K562 (cell line): ENCODE measurements around the gene PDE9A. TPM values are rescaled to one million over a fixed set of nuclear protein-coding genes. Genes with fewer than 3 reads are reported as not detected.

Experiments used
- ATAC-seq: fragments of 200-7000 bp; cut with Tn5 transposase; 3 replicates; pipeline ENCODE4 v1.9.1; 2020; ENCODE audit warnings: moderate library complexity
- BruUV-seq: library from RNA; stranded (reverse); fragments of 400-500 nt; replicated peaks from 2 replicates; lab custom pipeline; 2021; lab: Mats Ljungman, UMichigan
- CTCF ChIA-PET: fragments of 300-600 bp; formaldehyde crosslinking; extraction: SDS; loops from one replicate; lab custom pipeline; 2021; ENCODE audit warnings: low intra/inter-chr PET ratio; lab: Yijun Ruan, JAX
- POLR2A ChIA-PET: fragments of 300-600, 350-650 bp; sonication (Branson Sonifier 250); formaldehyde crosslinking; extraction: SDS; loops from one replicate; lab custom pipeline; 2021; ENCODE audit warnings: antibody characterized with exemption, inconsistent platforms; lab: Yijun Ruan, JAX
- DNase-seq, 4 experiments: peaks; one replicate each; pipeline versions ENCODE4 v3.0.0 to v3.0.0-alpha.2; 2011 to 2018; ENCODE audit warnings: low spot score in 3 of 4, mixed read lengths in 3 of 4; ENCODE audit errors: extremely low read depth in 1 of 4
- FAIRE-seq: peaks from 2 replicates; lab custom pipeline; 2011; peaks lifted over from hg19 to GRCh38; lab: Jason Lieb, UNC
- H2AFZ ChIP-seq: 2 replicates; pipeline ENCODE4 v1.6.0; 2011; ENCODE audit warnings: low read depth, low read length, control low read depth, inconsistent platforms
- H3K27ac ChIP-seq: fragments of 200-600 bp; 3 replicates; pipeline ENCODE4 v1.8.0; 2011; ENCODE audit warnings: low read depth, mild to moderate bottlenecking, control low read depth, inconsistent platforms, low read length, moderate library complexity, mixed read lengths; ENCODE audit errors: extremely low read depth
- H3K27me3 ChIP-seq, 2 experiments: fragments of 300-600 bp in 1 of 2; 2 replicates in 1 of 2; 3 replicates in 1 of 2; pipeline versions ENCODE4 v1.6.0 to v1.8.0; 2011; ENCODE audit warnings: inconsistent platforms in 2 of 2, low read length in 2 of 2, mild to moderate bottlenecking in 1 of 2, mixed read lengths in 1 of 2, moderate library complexity in 1 of 2; ENCODE audit not compliant: control insufficient read depth in 2 of 2, insufficient read depth in 2 of 2
- H3K36me3 ChIP-seq: fragments of 300-600 bp; 3 replicates; pipeline ENCODE4 v1.8.0; 2011; ENCODE audit warnings: mild to moderate bottlenecking, low read length, inconsistent platforms; ENCODE audit not compliant: control insufficient read depth, insufficient read depth
- H3K4me1 ChIP-seq, 2 experiments: fragments of 200-600 bp in 1 of 2; replicated peaks in 1 of 2; 2 replicates in 1 of 2; 3 replicates in 1 of 2; pipeline versions ENCODE4 v1.5.1 to v1.8.0; 2011; ENCODE audit warnings: inconsistent platforms in 2 of 2, low read length in 2 of 2, mild to moderate bottlenecking in 1 of 2, mixed read lengths in 1 of 2, moderate library complexity in 1 of 2; ENCODE audit not compliant: control insufficient read depth in 2 of 2, insufficient read depth in 2 of 2
- H3K4me2 ChIP-seq: 2 replicates; pipeline ENCODE4 v1.6.1; 2011; ENCODE audit warnings: low read length, control low read depth, inconsistent platforms, mixed read lengths; ENCODE audit not compliant: insufficient read depth
- H3K4me3 ChIP-seq: fragments of 200-600 bp; sonication (generic), shearing (Covaris generic); 2 replicates; pipeline ENCODE4 v1.5.1; 2016; ENCODE audit warnings: control low read depth, inconsistent platforms
- H3K79me2 ChIP-seq: fragments of 200-600 bp; 3 replicates; pipeline ENCODE4 v1.8.0; 2011; ENCODE audit warnings: low read length, inconsistent platforms; ENCODE audit not compliant: control insufficient read depth, insufficient read depth
- H3K9ac ChIP-seq, 2 experiments: 2 replicates each; pipeline versions ENCODE4 v1.6.0 to v1.6.1; 2011; ENCODE audit warnings: low read depth in 2 of 2, low read length in 2 of 2, control low read depth in 1 of 2, inconsistent platforms in 1 of 2, mild to moderate bottlenecking in 1 of 2, mixed read lengths in 1 of 2; ENCODE audit not compliant: insufficient read depth in 1 of 2
- H3K9me1 ChIP-seq: one replicate; pipeline ENCODE4 v1.6.0; 2011; ENCODE audit warnings: inconsistent platforms, mild to moderate bottlenecking, low read length, moderate library complexity; ENCODE audit not compliant: control insufficient read depth, insufficient read depth
- H3K9me3 ChIP-seq: replicated peaks from 2 replicates; pipeline ENCODE4 v1.5.1; 2011; ENCODE audit warnings: low read depth, low read length, inconsistent platforms; ENCODE audit not compliant: control insufficient read depth, insufficient read depth
- H4K20me1 ChIP-seq: replicated peaks from 2 replicates; pipeline ENCODE4 v1.6.1; 2011; ENCODE audit warnings: low read length, inconsistent platforms, mixed read lengths; ENCODE audit not compliant: control insufficient read depth, insufficient read depth
- CEBPB ChIP-seq: fragments of 450-650 bp; IDR thresholded peaks from 2 replicates; pipeline ENCODE4 v1.6.1; 2016; ENCODE audit warnings: missing genetic modification characterization, missing compliant biosample characterization
- CEBPG ChIP-seq, 3 experiments: fragments of 200-800 bp in 1 of 3; sonication (Bioruptor generic) in 1 of 3; sonication (generic) in 1 of 3; formaldehyde crosslinking in 1 of 3; IDR thresholded peaks in 2 of 3; conservative IDR thresholded peaks in 1 of 3; 2 replicates each; pipeline versions ENCODE4 v1.6.1 to v1.8.0; 2016 to 2022; ENCODE audit warnings: missing compliant biosample characterization in 2 of 3, missing genetic modification characterization in 2 of 3, mild to moderate bottlenecking in 1 of 3, missing genetic modification reagents in 1 of 3
- DPF2 ChIP-seq: fragments of 450-650 bp; IDR thresholded peaks from 2 replicates; pipeline ENCODE4 v1.6.1; 2016
- FOXA3 ChIP-seq, 2 experiments: fragments of 450-650 bp in 1 of 2; sonication (generic) in 1 of 2; formaldehyde crosslinking; IDR thresholded peaks in 1 of 2; conservative IDR thresholded peaks in 1 of 2; 2 replicates each; pipeline versions ENCODE4 v1.4.0 to v1.8.0; 2020 to 2022; ENCODE audit warnings: mild to moderate bottlenecking in 2 of 2, missing genetic modification reagents in 1 of 2
- KDM2B ChIP-seq: fragments of 250-450 bp; sonication (Bioruptor Pico); IDR thresholded peaks from 2 replicates; pipeline ENCODE4 v1.8.0; 2021; ENCODE audit warnings: mild to moderate bottlenecking, moderate library complexity
- MAFK ChIP-seq: IDR thresholded peaks from 2 replicates; pipeline ENCODE4 v1.6.1; 2011; ENCODE audit warnings: low read length, improper control_type of control experiment
- RCOR1 ChIP-seq, 2 experiments: IDR thresholded peaks; 2 replicates each; pipeline ENCODE4 v1.6.1; 2012; ENCODE audit warnings: low read depth in 2 of 2, low read length in 2 of 2, borderline replicate concordance in 1 of 2, improper control_type of control experiment in 1 of 2
- SMARCA4 ChIP-seq: fragments of 450-650 bp; IDR thresholded peaks from 2 replicates; pipeline ENCODE4 v1.6.1; 2016
- THRAP3 ChIP-seq: fragments of 450-650 bp; IDR thresholded peaks from 2 replicates; pipeline ENCODE4 v1.6.1; 2016; ENCODE audit warnings: mild to moderate bottlenecking, inconsistent platforms, borderline replicate concordance
- TRIM28 ChIP-seq: fragments of 450-650 bp; IDR thresholded peaks from 2 replicates; pipeline ENCODE4 v1.6.1; 2017
- ZBTB17 ChIP-seq: fragments of 450-650 bp; formaldehyde crosslinking; IDR thresholded peaks from 2 replicates; pipeline ENCODE4 v1.4.0; 2020; ENCODE audit warnings: mild to moderate bottlenecking
- ZNF134 ChIP-seq: fragments of 250-450 bp; sonication (Bioruptor Pico); conservative IDR thresholded peaks from 2 replicates; pipeline ENCODE4 v1.4.0; 2020
- ZNF280A ChIP-seq: fragments of 450-650 bp; IDR thresholded peaks from 2 replicates; pipeline ENCODE4 v1.6.1; 2018; ENCODE audit warnings: mild to moderate bottlenecking, low read depth; ENCODE audit not compliant: partially characterized antibody
- ZNF778 ChIP-seq: fragments of 450-650 bp; formaldehyde crosslinking; IDR thresholded peaks from 2 replicates; pipeline ENCODE4 v1.4.0; 2020; ENCODE audit warnings: mild to moderate bottlenecking, moderate library complexity
- WGBS: fragments of 100-300 bp; shearing (Covaris generic); methylation state at CpG from one replicate; pipeline ENCODE4 v1.1.6; 2016; ENCODE audit warnings: low coverage, mixed read lengths; ENCODE audit not compliant: insufficient coverage; ENCODE audit errors: missing lambda C conversion rate; 5-methylcytosine and 5-hydroxymethylcytosine counted together
- in situ Hi-C: fragments of 300-500 bp; cut with MboI; formaldehyde crosslinking; loops from 4 replicates; pipeline ENCODE4 v1.15.0; 2018; ENCODE audit warnings: inconsistent platforms, mixed read lengths
- intact Hi-C: fragments of 100-400 bp; cut with micrococcal nuclease; formaldehyde crosslinking; loops from 2 replicates; pipeline ENCODE4 v1.14.2; 2022
- polyA plus RNA-seq, 8 experiments: library from polyadenylated mRNA; depleted of rRNA in 4 of 8; stranded (reverse) in 5 of 8; unstranded in 3 of 8; fragments of >200 nt; fragmentation: Nextera tagmentation in 2 of 8; fragmentation: Illumina TruSeq in 1 of 8; extraction: Ambion mirVana in 2 of 8; extraction: Trizol in 1 of 8; gene quantifications; 2 replicates each; pipeline versions ENCODE4 v1.2.1 to v1.2.3, GENCODE V29; 2011 to 2014; ENCODE audit warnings: inconsistent platforms in 1 of 8, missing spikeins in 1 of 8
- total RNA-seq, 7 experiments: library from RNA; depleted of rRNA in 6 of 7; stranded (reverse); fragments of >200 nt in 6 of 7; fragmentation: Illumina TruSeq in 2 of 7; extraction: Trizol in 2 of 7; gene quantifications; 2 replicates each; pipeline versions ENCODE4 v1.2.1 to v1.2.3, GENCODE V29; 2011 to 2021; ENCODE audit warnings: low replicate concordance in 1 of 7
- TF ChIP-seq, protein P1 (sequence below): sonication (generic); formaldehyde crosslinking; IDR thresholded peaks from 2 replicates; pipeline ENCODE4 v1.8.0; 2022; ENCODE audit warnings: mild to moderate bottlenecking, missing genetic modification reagents, borderline replicate concordance
- TF ChIP-seq, protein P2 (sequence below): IDR thresholded peaks from 2 replicates; pipeline ENCODE4 v1.6.1; 2012; ENCODE audit warnings: low read depth, low read length, improper control_type of control experiment, borderline replicate concordance

Gene PDE9A
- total and polyA plus RNA-seq, 9 of the 15 experiments (the other 6 are each of a cell fraction or from before 2014, with no cell fraction given), result 0.07 to 0.27 TPM; not detected in 7

- ChIA-PET POLR2A (interaction anchor here (0.6 kb wide), 1 partner anchor 345 kb away, joined by 3 read pairs; no protein-coding TSS in a partner anchor), CTCF (no interaction called here)
- Histone ChIP-seq H3K4me1 (peaks cover 0 to 2% of the 10 kb centered on the region in 2 experiments; a peak in 1 of 5 replicates), H3K9me1 (no peaks in the 10 kb centered on the region), H3K79me2 (no peaks in the 10 kb centered on the region), H3K27ac (no peak overlapping the region), H3K4me3 (no peak overlapping the region), H3K9ac (no peak overlapping the region), H2AFZ (no peak overlapping the region), H4K20me1 (peaks cover 3% of the 10 kb centered on the region; the same call in 1 of the 2 replicates), H3K4me2 (no peak overlapping the region), H3K36me3 (no peaks in the 10 kb centered on the region), H3K27me3 (peaks cover 23 to 46% of the 10 kb centered on the region in 2 experiments), H3K9me3 (no peaks in the 10 kb centered on the region)
- 2% methylated on average over 10 of the region's 10 CpGs for WGBS
- ATAC-seq (no peak), DNase-seq (no peak), FAIRE-seq (no peak)
- in situ Hi-C loops, result no loop called here
- BruUV-seq, result no TSS peak
- intact Hi-C loops, result no loop called here
- TF ChIP-seq ZBTB17 (CRISPR knock-in tag) (no peak), RCOR1 (IDR thresholded peaks at IDR 0.05; ENCODE audit: borderline replicate concordance in 1 of 2, low read depth in 2 of 2, low read length in 2 of 2) (no peak), ZNF280A (no peak), DPF2 (no peak), CEBPB (tag) (peak; percentile 85), SMARCA4 (no peak), TRIM28 (no peak), ZNF778 (CRISPR knock-in tag) (no peak), KDM2B (no peak), CEBPG (CRISPR knock-in tag; IDR thresholded peaks at IDR 0.05) (no peak), CEBPG (tag; conservative IDR thresholded peaks at IDR 0.05 in 1 of 2, IDR thresholded peaks at IDR 0.05 in 1 of 2) (peak; percentile 70 to 76), MAFK (no peak), THRAP3 (no peak), ZNF134 (CRISPR knock-in tag) (no peak), FOXA3 (CRISPR knock-in tag; conservative IDR thresholded peaks at IDR 0.05 in 1 of 2, IDR thresholded peaks at IDR 0.05 in 1 of 2) (no peak)
- TF ChIP-seq, protein P1, sequence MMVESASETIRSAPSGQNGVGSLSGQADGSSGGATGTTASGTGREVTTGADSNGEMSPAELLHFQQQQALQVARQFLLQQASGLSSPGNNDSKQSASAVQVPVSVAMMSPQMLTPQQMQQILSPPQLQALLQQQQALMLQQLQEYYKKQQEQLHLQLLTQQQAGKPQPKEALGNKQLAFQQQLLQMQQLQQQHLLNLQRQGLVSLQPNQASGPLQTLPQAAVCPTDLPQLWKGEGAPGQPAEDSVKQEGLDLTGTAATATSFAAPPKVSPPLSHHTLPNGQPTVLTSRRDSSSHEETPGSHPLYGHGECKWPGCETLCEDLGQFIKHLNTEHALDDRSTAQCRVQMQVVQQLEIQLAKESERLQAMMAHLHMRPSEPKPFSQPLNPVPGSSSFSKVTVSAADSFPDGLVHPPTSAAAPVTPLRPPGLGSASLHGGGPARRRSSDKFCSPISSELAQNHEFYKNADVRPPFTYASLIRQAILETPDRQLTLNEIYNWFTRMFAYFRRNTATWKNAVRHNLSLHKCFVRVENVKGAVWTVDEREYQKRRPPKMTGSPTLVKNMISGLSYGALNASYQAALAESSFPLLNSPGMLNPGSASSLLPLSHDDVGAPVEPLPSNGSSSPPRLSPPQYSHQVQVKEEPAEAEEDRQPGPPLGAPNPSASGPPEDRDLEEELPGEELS (CRISPR knock-in tag), result no peak
- TF ChIP-seq, protein P2, sequence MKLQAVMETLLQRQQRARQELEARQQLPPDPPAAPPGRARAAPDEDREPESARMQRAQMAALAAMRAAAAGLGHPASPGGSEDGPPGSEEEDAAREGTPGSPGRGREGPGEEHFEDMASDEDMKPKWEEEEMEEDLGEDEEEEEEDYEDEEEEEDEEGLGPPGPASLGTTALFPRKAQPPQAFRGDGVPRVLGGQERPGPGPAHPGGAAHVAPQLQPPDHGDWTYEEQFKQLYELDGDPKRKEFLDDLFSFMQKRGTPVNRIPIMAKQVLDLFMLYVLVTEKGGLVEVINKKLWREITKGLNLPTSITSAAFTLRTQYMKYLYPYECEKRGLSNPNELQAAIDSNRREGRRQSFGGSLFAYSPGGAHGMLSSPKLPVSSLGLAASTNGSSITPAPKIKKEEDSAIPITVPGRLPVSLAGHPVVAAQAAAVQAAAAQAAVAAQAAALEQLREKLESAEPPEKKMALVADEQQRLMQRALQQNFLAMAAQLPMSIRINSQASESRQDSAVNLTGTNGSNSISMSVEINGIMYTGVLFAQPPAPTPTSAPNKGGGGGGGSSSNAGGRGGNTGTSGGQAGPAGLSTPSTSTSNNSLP, result no peak
These were observed 16.7 kb upstream of the PDE9A start for GRCh38 chr21:42636520-42637266.
